Testis (tissue), 2 donors: ENCODE data around the gene TLR2.

Experiments
- POLR2A ChIP-seq: fragments of 450-650 bp; IDR thresholded peaks from one replicate; pipeline ENCODE4 v1.6.1; 2017; ENCODE audit warnings: antibody characterized with exemption, mild to moderate bottlenecking, moderate library complexity
- TF ChIP-seq, protein P1 (sequence below), 3 experiments: fragments of 450-650 bp in 2 of 3; fragments of 200-600 bp in 1 of 3; sonication (generic) in 1 of 3; IDR thresholded peaks; one replicate each; pipeline ENCODE4 v1.5.1; 2016 to 2019; ENCODE audit warnings: antibody characterized with exemption in 3 of 3, mild to moderate bottlenecking in 2 of 3, moderate library complexity in 1 of 3

DNA sequence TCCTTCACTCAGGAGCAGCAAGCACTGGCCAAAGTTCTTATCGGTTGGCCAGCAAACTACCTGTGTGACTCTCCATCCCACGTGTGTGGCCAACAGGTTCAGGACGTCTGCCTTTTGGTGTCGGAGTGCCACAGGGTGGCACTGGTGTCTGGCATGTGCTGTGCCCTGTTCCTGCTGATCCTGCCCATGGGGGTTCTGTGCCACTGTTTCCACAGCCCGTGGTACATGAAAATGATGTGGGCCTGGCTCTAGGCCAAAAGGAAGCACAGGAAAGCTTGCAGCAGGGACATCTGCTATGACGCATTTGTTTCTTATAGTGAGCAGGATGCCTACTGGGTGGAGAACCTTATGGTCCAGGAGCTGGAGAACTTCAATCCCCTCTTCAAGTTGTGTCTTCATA, 4.6 kb upstream of the TLR2 start:
- TF ChIP-seq, protein P1, sequence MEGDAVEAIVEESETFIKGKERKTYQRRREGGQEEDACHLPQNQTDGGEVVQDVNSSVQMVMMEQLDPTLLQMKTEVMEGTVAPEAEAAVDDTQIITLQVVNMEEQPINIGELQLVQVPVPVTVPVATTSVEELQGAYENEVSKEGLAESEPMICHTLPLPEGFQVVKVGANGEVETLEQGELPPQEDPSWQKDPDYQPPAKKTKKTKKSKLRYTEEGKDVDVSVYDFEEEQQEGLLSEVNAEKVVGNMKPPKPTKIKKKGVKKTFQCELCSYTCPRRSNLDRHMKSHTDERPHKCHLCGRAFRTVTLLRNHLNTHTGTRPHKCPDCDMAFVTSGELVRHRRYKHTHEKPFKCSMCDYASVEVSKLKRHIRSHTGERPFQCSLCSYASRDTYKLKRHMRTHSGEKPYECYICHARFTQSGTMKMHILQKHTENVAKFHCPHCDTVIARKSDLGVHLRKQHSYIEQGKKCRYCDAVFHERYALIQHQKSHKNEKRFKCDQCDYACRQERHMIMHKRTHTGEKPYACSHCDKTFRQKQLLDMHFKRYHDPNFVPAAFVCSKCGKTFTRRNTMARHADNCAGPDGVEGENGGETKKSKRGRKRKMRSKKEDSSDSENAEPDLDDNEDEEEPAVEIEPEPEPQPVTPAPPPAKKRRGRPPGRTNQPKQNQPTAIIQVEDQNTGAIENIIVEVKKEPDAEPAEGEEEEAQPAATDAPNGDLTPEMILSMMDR (IDR thresholded peaks at IDR 0.05): no peak
- no peak for TF ChIP-seq POLR2A
